ENCODE results near the gene PRM3. TPM values are rescaled to one million over a fixed set of nuclear protein-coding genes. Genes with fewer than 3 reads are reported as not detected.

Gene PRM3
- total RNA-seq, 1 experiment from 2014 or later, result not detected

DNA sequence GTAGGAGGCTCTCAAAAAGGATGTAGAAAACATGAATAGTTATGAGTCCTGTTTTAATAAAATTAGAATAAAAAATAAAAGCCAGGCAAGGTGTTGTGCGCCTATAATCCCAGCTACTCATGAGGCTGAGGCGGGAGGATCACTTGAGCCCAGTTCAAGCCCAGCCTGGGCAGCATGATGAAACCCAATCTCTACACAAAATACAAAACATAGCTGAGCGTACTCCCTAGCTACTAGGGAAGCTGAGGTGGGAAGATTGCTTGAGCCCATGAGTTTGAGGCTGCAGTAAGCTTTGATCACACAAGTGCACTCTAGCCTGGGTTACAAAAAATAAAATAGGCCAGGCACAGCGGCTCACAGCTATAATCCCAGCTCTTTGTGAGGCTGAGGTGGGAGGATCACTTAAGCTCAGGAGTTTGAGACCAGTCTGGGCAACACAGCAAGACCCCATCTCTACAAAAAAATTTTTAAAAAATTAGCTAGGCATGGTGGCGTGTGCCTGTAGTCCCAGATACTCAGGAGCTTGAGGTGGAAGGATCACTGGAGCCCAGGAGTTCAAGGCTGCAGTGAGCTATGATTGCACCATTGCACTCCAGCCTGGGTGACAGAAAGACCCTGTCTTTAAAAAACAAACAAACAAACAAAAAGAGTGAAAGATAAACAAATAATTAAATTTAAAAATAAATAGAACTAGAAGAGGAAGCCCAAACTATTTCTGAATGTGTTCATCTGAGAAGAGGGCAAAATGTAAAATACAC is 24.9 kb upstream of the PRM3 start:
- Mint-ChIP-seq H3K4me3 (ENCODE audit: low read depth, unreplicated experiment) (no peak overlapping the region), H3K9me3 (ENCODE audit: low read depth, unreplicated experiment) (no peaks in the 10 kb centered on the region), H3K36me3 (ENCODE audit: insufficient read depth, unreplicated experiment) (peaks cover 1% of the 10 kb centered on the region), H3K27ac (ENCODE audit: unreplicated experiment) (no peak overlapping the region), H3K27me3 (ENCODE audit: unreplicated experiment) (peaks cover 4% of the 10 kb centered on the region), H3K4me1 (ENCODE audit: low read depth, unreplicated experiment) (peaks cover 19% of the 10 kb centered on the region)
- no TSS peak for BruUV-seq (replicated peaks)
- DNase-seq, result no peak
- no peak for TF ChIP-seq CTCF (IDR thresholded peaks at IDR 0.05; ENCODE audit: unreplicated experiment)
- intact Hi-C loops (cut with micrococcal nuclease; ENCODE audit: unreplicated experiment), result loop anchor here (5.0 kb wide), 1 partner anchor 41 kb away; the partner anchor contains the start of gene SOCS1
- CTCF ChIA-PET, result interaction anchor here (0.7 to 2.0 kb wide), 7 partner anchors 11 to 327 kb away, joined by 3 to 20 read pairs (median 5); partner anchors contain the start of gene SOCS1

DNA sequence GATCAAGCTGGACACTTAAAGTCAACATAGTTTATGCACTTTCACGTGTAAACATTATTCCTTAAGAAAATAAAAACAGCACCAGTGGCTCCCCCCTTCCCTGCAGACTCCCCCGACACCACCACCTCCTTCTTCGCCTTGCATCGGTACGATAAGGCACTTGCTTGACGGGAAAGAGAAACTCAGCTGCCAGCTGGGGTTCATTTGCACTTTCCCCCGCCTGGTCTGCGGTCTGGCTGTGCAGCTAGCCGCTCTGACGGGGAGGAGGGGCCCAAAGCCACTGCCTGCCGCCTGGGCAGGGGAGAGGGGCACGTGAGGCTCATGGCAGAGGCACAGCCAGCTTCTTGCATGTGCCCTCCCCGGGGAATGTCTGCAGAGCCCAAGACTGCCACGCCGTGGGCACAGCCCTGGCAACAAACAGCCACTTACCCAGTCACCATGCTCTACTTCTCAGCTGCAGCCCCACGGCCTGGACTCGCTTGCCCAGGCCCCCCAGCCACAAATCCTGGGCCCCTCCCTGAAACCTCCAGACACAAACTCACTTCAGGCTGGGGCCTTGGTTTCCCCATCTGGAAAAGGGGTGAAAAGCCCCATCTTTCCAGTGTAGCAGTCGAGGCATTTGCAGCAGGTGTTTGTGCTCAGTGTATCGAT is 24.2 kb upstream of the PRM3 start:
- DNase-seq, result peak; percentile 81
- Mint-ChIP-seq H3K4me1 (ENCODE audit: low read depth, unreplicated experiment) (peaks cover 13% of the 10 kb centered on the region), H3K27me3 (ENCODE audit: unreplicated experiment) (peaks cover 11% of the 10 kb centered on the region), H3K36me3 (ENCODE audit: insufficient read depth, unreplicated experiment) (no peaks in the 10 kb centered on the region), H3K9me3 (ENCODE audit: low read depth, unreplicated experiment) (no peaks in the 10 kb centered on the region), H3K4me3 (ENCODE audit: low read depth, unreplicated experiment) (peak overlapping the region; percentile 6), H3K27ac (ENCODE audit: unreplicated experiment) (no peak overlapping the region)
- BruUV-seq (replicated peaks), result no TSS peak
- CTCF ChIA-PET, result interaction anchor here (0.6 to 2.0 kb wide), 9 partner anchors 11 to 326 kb away, joined by 3 to 20 read pairs (median 5); partner anchors contain the start of gene SOCS1
- intact Hi-C loops (cut with micrococcal nuclease; ENCODE audit: unreplicated experiment), result loop anchor here (5.0 kb wide), 1 partner anchor 40 kb away; the partner anchor contains the start of gene SOCS1
- no peak for TF ChIP-seq CTCF (IDR thresholded peaks at IDR 0.05; ENCODE audit: unreplicated experiment)

DNA sequence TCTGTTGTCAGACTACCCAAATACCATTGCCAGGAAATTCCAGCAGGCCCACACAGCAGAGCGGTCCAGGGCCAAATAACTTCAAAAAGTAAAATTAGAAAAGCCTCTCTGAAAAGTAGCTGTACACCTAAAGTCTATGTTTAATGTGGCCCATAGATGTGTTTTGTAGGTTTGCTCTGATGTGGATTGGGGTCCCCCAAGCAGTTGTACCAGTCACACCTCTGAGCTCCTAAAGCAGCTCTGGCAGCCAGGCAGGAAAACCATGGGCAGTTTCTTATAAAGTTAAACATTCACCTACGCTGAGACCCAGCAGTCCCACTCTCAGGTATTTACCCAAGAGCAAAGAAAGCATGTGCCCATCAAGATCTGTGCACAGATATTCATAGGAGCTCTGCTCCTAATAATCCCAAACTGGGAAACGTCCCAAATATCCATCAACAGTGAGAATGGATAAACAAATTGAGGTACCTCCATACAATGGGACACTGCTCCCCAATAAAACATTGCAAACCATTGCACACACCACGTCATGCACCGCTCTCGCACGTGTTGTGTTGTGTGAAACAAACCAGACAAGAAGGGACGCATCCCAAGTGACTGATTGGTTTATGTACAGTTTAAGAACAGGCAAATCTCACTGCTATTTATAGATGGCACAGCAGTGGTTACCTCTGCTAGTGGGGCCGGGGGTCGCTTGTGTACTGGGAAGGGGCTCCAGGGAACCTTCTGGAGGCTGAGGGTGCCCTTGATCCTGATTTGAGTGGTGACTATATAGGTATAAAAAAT is 23.5 kb upstream of the PRM3 start:
- no TSS peak for BruUV-seq (replicated peaks)
- intact Hi-C loops (cut with micrococcal nuclease; ENCODE audit: unreplicated experiment), result loop anchor here (5.0 kb wide), 1 partner anchor 40 kb away; the partner anchor contains the start of gene SOCS1
- DNase-seq, result no peak
- Mint-ChIP-seq H3K27me3 (ENCODE audit: unreplicated experiment) (peaks cover 14% of the 10 kb centered on the region), H3K9me3 (ENCODE audit: low read depth, unreplicated experiment) (no peaks in the 10 kb centered on the region), H3K4me3 (ENCODE audit: low read depth, unreplicated experiment) (peak overlapping the region; percentile 6), H3K27ac (ENCODE audit: unreplicated experiment) (no peak overlapping the region), H3K36me3 (ENCODE audit: insufficient read depth, unreplicated experiment) (no peaks in the 10 kb centered on the region), H3K4me1 (ENCODE audit: low read depth, unreplicated experiment) (peaks cover 13% of the 10 kb centered on the region)
- CTCF ChIA-PET, result interaction anchor here (0.6 to 2.0 kb wide), 8 partner anchors 17 to 326 kb away, joined by 3 to 20 read pairs (median 5); partner anchors contain the start of gene SOCS1
- TF ChIP-seq CTCF (IDR thresholded peaks at IDR 0.05; ENCODE audit: unreplicated experiment), result no peak

GRCh38 chr16:11296351-11296705 is 22.9 kb upstream of the PRM3 start:
- no TSS peak for BruUV-seq (replicated peaks)
- intact Hi-C loops (cut with micrococcal nuclease; ENCODE audit: unreplicated experiment), result loop anchor here (5.0 kb wide), 1 partner anchor 39 kb away; the partner anchor contains the start of gene SOCS1
- TF ChIP-seq CTCF (IDR thresholded peaks at IDR 0.05; ENCODE audit: unreplicated experiment), result no peak
- Mint-ChIP-seq H3K27ac (ENCODE audit: unreplicated experiment) (no peak overlapping the region), H3K9me3 (ENCODE audit: low read depth, unreplicated experiment) (no peaks in the 10 kb centered on the region), H3K36me3 (ENCODE audit: insufficient read depth, unreplicated experiment) (no peaks in the 10 kb centered on the region), H3K27me3 (ENCODE audit: unreplicated experiment) (peaks cover 20% of the 10 kb centered on the region), H3K4me1 (ENCODE audit: low read depth, unreplicated experiment) (peaks cover 13% of the 10 kb centered on the region), H3K4me3 (ENCODE audit: low read depth, unreplicated experiment) (no peak overlapping the region)
- CTCF ChIA-PET, result interaction anchor here (0.9 to 2.0 kb wide), 3 partner anchors 40 to 75 kb away, joined by 5 to 20 read pairs (median 6); partner anchors contain the start of gene SOCS1
- no peak for DNase-seq

All from Calu3 (cell line).